Lung (tissue), 12 donors: ENCODE data around the gene PTGES3L. TPM values are rescaled to one million over a fixed set of nuclear protein-coding genes. Genes with fewer than 3 reads are reported as not detected.
"Not testable (repeated sequence)": the region's sequence is repeated elsewhere in the genome, so short reads cannot be mapped to it uniquely, and the experiment has no call there.

Experiments
- ATAC-seq: fragments of 200-7000 bp; cut with Tn5 transposase; one replicate; pipeline ENCODE4 v1.9.1; 2020; ENCODE audit warnings: moderate number of reproducible peaks; ENCODE audit not compliant: insufficient read depth, low FRiP score
- DNase-seq, 3 donors: peaks; one replicate each; pipeline ENCODE4 v3.0.0-alpha.2; 2013 to 2017
- H3K27ac ChIP-seq, 2 donors: one replicate each; pipeline ENCODE4 v1.5.1; 2013; ENCODE audit warnings: mild to moderate bottlenecking in 2 of 2, moderate library complexity in 2 of 2, control low read depth in 1 of 2, inconsistent platforms in 1 of 2, low read depth in 1 of 2, low read length in 1 of 2
- H3K27me3 ChIP-seq, 3 donors: one replicate each; pipeline ENCODE4 v1.5.1; 2013; ENCODE audit warnings: low read length in 2 of 3; ENCODE audit not compliant: control insufficient read depth in 3 of 3, insufficient read depth in 3 of 3
- H3K36me3 ChIP-seq, 4 donors: one replicate each; pipeline ENCODE4 v1.5.1; 2013; ENCODE audit warnings: low read length in 4 of 4, mild to moderate bottlenecking in 1 of 4, moderate library complexity in 1 of 4; ENCODE audit not compliant: control insufficient read depth in 4 of 4, insufficient read depth in 4 of 4
- H3K4me1 ChIP-seq, 5 donors: one replicate each; pipeline ENCODE4 v1.5.1; 2013; ENCODE audit warnings: low read length in 5 of 5, mild to moderate bottlenecking in 2 of 5, moderate library complexity in 1 of 5; ENCODE audit not compliant: control insufficient read depth in 5 of 5, insufficient read depth in 5 of 5
- H3K4me3 ChIP-seq: one replicate; pipeline ENCODE4 v1.5.1; 2013; ENCODE audit warnings: mild to moderate bottlenecking, control low read depth, moderate library complexity
- H3K9ac ChIP-seq, 2 donors: one replicate each; pipeline ENCODE4 v1.5.1; 2013; ENCODE audit warnings: low read length in 2 of 2, control low read depth in 1 of 2; ENCODE audit not compliant: insufficient read depth in 1 of 2
- H3K9me3 ChIP-seq, 4 donors: one replicate each; pipeline ENCODE4 v1.5.1; 2013; ENCODE audit warnings: low read length in 3 of 4, mild to moderate bottlenecking in 1 of 4, moderate library complexity in 1 of 4; ENCODE audit not compliant: control insufficient read depth in 4 of 4, insufficient read depth in 3 of 4
- WGBS, 2 donors: extraction: QIAGEN DNeasy Blood & Tissue Kit; methylation state at CpG; one replicate each; pipeline ENCODE4 v1.1.7; 2013; 5-methylcytosine and 5-hydroxymethylcytosine counted together
- polyA plus RNA-seq, 2 donors: library from polyadenylated mRNA; stranded (reverse); fragments of 200-250 nt; gene quantifications; one replicate each; pipeline ENCODE4 v1.2.1, GENCODE V29; 2013
- total RNA-seq, 2 donors: library from RNA; depleted of rRNA in 1 of 2; stranded (reverse); fragments of >200 nt in 1 of 2; gene quantifications; one replicate each; pipeline ENCODE4 v1.2.1, GENCODE V29; 2014 to 2021
- TF ChIP-seq, protein P1 (sequence below): IDR thresholded peaks from 2 replicates; pipeline ENCODE4 v1.5.1; 2012; ENCODE audit warnings: mild to moderate bottlenecking; ENCODE audit errors: control extremely low read depth, extremely low read depth
- donor health status: control.
- donor health status: control.
- donor health status: Bipolar disorder and iron deficiency.
- donor health status: healthy.
- donor health status: DM: yes; HTN: yes; CAD: no.

PTGES3L gene
- total and polyA plus RNA-seq, 4 donors = 0.43 to 1.8 (median 0.91) TPM

DNA sequence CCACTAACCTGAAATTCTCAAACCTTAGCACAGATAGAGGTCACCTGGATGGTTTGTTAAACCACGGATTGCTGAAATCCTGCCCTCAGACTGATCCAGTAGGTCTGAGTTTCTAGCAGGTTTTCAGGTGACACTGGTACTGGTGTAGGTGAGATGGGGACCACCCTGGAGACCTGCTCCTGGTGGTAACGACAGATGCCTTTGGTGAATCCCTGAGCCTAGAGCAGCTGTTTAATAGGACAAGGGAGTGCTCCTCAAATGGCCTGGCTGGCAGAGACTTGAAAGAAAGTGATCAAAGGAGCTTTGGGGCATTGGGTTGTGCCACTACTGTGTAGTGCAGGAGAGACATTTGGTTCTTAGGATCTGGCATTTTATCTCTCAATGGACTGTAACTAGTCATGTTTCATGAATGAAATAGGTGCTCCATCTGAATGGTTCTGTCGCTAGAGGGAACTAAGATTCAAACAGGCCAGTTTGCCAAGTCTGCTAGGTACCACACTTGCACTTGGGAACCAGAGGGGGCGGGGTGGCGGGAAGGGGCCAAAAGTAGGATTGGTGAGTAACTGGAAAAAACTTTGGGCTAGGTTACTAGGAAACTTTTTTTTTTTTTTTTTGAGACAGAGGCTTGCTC, 23.8 kb upstream of the PTGES3L start:
- no peak for DNase-seq
- peaks cover 11 to 21% (median 16%) of the 10 kb centered on the region in 4 donors for H3K36me3 ChIP-seq

DNA sequence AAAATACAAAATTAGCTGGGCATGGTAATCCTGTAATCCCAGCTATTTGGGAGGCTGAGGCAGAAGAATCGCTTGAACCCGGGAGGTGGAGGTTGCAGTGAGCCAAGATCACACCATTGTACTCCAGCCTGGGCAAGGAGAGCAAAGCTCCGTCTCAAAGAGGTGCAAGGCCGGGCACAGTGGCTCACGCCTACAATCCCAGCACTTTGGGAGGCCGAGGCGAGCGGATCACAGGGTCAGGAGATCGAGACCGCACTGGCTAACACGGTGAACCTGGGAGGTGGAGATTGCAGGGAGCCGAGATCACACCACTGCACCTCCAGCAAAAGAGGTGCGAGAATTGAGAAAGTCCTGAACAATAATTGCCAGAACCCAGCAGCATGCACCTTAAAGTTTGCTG, 21.0 kb upstream of the PTGES3L start:
- WGBS, 2 donors = 94 to 95% methylated on average over 13 of the region's 13 CpGs
- not testable (repeated sequence) for H3K27me3 ChIP-seq, DNase-seq, ATAC-seq, H3K9me3 ChIP-seq, H3K4me3 ChIP-seq
- Histone ChIP-seq H3K9ac (peak overlapping the region in 1 of 2 donors; percentile 58), H3K36me3 (peaks cover 11 to 21% (median 18%) of the 10 kb centered on the region in 4 donors), H3K4me1 (peaks cover 6 to 19% (median 7%) of the 10 kb centered on the region in 5 donors), H3K27ac (peak overlapping the region in 1 of 2 donors; percentile 4)

More for the DNA sequence above, 23.8 kb upstream of the PTGES3L start:
- WGBS, 2 donors = 82 to 87% methylated on average over 5 of the region's 5 CpGs
- H3K9ac ChIP-seq = no peak overlapping the region
- TF ChIP-seq, protein P1, sequence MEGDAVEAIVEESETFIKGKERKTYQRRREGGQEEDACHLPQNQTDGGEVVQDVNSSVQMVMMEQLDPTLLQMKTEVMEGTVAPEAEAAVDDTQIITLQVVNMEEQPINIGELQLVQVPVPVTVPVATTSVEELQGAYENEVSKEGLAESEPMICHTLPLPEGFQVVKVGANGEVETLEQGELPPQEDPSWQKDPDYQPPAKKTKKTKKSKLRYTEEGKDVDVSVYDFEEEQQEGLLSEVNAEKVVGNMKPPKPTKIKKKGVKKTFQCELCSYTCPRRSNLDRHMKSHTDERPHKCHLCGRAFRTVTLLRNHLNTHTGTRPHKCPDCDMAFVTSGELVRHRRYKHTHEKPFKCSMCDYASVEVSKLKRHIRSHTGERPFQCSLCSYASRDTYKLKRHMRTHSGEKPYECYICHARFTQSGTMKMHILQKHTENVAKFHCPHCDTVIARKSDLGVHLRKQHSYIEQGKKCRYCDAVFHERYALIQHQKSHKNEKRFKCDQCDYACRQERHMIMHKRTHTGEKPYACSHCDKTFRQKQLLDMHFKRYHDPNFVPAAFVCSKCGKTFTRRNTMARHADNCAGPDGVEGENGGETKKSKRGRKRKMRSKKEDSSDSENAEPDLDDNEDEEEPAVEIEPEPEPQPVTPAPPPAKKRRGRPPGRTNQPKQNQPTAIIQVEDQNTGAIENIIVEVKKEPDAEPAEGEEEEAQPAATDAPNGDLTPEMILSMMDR = no peak
- H3K9me3 ChIP-seq = no peaks in the 10 kb centered on the region
- no peak for ATAC-seq
- no peaks in the 10 kb centered on the region for H3K27me3 ChIP-seq
- peaks cover 6 to 17% (median 7%) of the 10 kb centered on the region in 5 donors for H3K4me1 ChIP-seq
- no peak overlapping the region for H3K27ac ChIP-seq
- H3K4me3 ChIP-seq = no peak overlapping the region

DNA sequence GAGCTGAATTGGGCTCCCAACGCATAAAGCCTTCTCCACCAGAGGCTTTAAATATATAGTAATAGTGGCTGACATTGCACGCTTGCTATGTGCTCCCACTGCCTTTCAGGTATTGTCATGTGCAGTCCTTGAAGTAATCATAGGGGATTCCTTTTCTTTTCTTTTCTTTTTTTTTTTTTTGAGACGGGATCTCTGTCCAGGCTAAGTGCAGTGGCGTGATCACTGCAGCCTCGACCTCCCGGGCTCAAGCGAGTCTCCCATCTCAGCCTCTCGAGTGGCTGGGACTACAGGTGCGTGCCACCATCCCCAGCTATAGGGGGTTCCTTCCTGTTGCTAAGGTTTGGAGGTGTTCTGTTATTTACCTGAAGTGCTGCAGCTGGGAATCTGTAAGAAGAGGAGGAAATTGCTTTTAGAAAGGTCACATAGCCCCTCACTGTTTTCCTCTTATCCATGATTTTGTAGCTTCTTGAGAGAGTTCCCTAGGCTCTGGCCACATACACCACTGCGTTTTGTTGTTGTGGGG, 19.2 kb upstream of the PTGES3L start:
- WGBS, 2 donors = 12 to 17% methylated on average over 10 of the region's 10 CpGs
- no peak for ATAC-seq
- Histone ChIP-seq H3K27ac (peak overlapping the region; percentile 71 to 92), H3K9me3 (no peaks in the 10 kb centered on the region), H3K27me3 (no peaks in the 10 kb centered on the region), H3K4me3 (peak overlapping the region; percentile 71), H3K36me3 (peaks cover 11 to 18% (median 18%) of the 10 kb centered on the region in 4 donors), H3K9ac (peak overlapping the region; percentile 98 to 100), H3K4me1 (peaks cover 6 to 19% (median 7%) of the 10 kb centered on the region in 5 donors)
- TF ChIP-seq, protein P1 = no peak
- no peak for DNase-seq

DNA sequence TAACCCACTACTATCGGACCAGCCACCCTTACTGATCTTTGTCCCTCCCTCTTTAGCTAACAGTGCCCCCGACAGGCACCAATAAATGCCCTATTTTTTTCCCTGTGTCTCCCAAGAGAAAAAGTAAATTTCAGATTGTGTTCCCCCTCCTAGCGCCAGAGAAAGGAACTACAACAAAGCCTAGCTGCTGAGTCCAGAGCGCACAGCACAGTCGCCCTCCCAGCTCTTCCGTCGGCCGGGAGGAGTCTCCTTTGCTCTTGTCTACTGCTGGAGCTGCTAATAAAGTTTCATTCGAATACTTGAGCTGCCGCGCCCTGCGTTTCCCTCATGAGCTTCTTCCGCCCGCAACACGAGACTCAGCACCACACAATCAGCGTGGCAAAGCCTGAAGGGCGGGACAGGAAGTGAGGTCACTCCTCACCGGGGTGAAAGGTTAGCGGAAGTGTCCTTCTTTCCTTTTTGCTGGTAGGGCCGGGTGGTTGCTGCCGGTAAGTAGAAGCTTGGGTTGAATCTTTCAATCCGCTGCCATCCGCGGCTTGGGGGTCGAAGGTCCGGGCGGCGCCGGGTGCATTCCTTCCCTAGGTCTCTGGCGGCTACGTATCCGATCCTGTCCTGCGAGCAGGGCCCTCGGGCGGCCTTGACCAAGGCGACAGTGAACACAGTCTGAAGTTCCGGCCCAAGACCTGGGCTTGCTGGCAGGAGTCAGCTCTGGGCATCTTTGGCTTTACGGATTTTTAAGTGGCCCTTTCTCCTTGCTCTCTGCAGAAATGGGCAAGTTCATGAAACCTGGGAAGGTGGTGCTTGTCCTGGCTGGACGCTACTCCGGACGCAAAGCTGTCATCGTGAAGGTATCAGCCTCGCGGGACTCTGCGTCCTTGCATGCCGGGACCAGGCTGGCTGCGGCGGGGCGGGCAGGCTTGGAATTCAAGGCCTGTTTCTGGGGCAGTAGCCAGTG, 18.4 kb upstream of the PTGES3L start, which contains the start of gene RPL27:
Gene RPL27 (plus strand): TSS at position 436 of the 955 bp plus-strand sequence. CDS start 332 bp downstream, at position 768.
- WGBS, 2 donors = 0% methylated on average over 49 of the region's 49 CpGs
- H3K4me1 ChIP-seq = peaks cover 6 to 19% (median 7%) of the 10 kb centered on the region in 5 donors

More for the DNA sequence above, 18.4 kb upstream of the PTGES3L start, which contains the start of gene RPL27:
- Histone ChIP-seq H3K9me3 (no peaks in the 10 kb centered on the region), H3K27ac (peak within 1 kb of the TSS; percentile 74 to 92), H3K4me3 (peak within 1 kb of the TSS; percentile 71), H3K27me3 (no peaks in the 10 kb centered on the region), H3K9ac (peak within 1 kb of the TSS; percentile 98 to 100), H3K36me3 (peaks cover 11 to 16% (median 15%) of the 10 kb centered on the region in 4 donors)
- peak; percentile 99 to 100 (median 100) for DNase-seq
- TF ChIP-seq, protein P1 = peak; percentile 92
- peak; percentile 91 for ATAC-seq
